ENCODE results near the gene ULK3. TPM values are rescaled to one million over a fixed set of nuclear protein-coding genes. Genes with fewer than 3 reads are reported as not detected.

ULK3 gene
- total and polyA plus RNA-seq, 2 donors (not counting 3 experiments of a cell fraction or from before 2014, with no cell fraction given) = 36.0 to 48.6 TPM

DNA sequence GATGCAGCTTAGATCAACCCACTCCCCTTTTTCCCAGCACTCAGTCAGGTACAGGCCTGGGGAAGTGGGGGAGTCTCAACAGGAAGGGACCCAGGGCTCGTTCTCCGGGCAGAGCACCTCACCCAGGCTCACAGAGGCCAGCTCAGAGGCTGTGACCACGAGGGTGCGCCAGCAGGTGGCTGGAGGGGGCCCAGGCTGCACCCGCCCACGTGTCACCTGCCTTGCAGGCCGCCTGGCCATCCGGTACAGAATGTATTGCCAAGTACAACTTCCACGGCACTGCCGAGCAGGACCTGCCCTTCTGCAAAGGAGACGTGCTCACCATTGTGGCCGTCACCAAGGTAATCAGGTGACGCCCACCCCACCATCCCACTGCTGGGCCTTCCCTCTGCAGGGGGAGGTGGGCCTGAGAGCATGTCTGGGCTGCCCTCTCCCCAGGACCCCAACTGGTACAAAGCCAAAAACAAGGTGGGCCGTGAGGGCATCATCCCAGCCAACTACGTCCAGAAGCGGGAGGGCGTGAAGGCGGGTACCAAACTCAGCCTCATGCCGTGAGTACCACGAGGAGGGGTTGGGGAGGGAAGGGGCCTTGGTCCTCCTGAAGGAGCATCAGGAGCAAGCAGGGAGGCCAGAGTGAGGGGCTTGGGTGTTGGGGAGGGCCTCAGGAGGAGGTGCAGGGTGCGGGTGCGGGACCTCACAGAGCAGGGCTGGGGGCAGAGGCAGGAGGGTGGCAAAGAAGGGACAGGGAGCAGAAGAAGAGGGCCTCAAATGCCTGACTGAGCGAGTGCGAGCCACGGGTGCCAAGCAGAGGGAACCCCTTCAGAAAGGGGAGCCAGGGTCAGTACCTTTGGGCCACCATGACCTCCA lies 44.3 kb downstream of the ULK3 start:
- Histone ChIP-seq H3K27ac (ENCODE audit: insufficient read depth, low read depth, low read length) (no peak overlapping the region), H3K27me3 (ENCODE audit: control insufficient read depth in 2 of 2, insufficient read depth in 2 of 2, low read length in 2 of 2) (no peaks in the 10 kb centered on the region), H3K9ac (replicated peaks; ENCODE audit: extremely low read depth, insufficient read depth, low read length) (no peak overlapping the region), H3K79me2 (ENCODE audit: control insufficient read depth, insufficient read depth, low read length) (peaks cover 27% of the 10 kb centered on the region), H4K20me1 (replicated peaks; ENCODE audit: control insufficient read depth, extremely low read depth, insufficient read depth, low read length) (no peaks in the 10 kb centered on the region), H3K9me3 (replicated peaks; ENCODE audit: control insufficient read depth, insufficient read depth, low read length) (no peaks in the 10 kb centered on the region), H3K36me3 (ENCODE audit: control insufficient read depth in 2 of 2, extremely low read depth in 1 of 2, insufficient read depth in 2 of 2, low read length in 2 of 2) (peaks cover 3 to 33% of the 10 kb centered on the region in 2 experiments), H3K4me1 (ENCODE audit: control insufficient read depth, extremely low read depth, insufficient read depth, low read length) (no peaks in the 10 kb centered on the region), H2AFZ (ENCODE audit: low read depth, low read length) (no peak overlapping the region), H3K4me2 (ENCODE audit: insufficient read depth, low read length) (no peak overlapping the region), H3K4me3 (replicated peaks in 1 of 3; ENCODE audit: insufficient read depth in 1 of 3, low read depth in 1 of 3, low read length in 3 of 3) (no peak overlapping the region), H3K9me1 (replicated peaks; ENCODE audit: control insufficient read depth, extremely low read depth, insufficient read depth, low read length) (no peaks in the 10 kb centered on the region)
- FAIRE-seq (no peak), DNase-seq (ENCODE audit: low read depth, low spot score) (no peak)
- CTCF ChIA-PET = interaction anchor here (0.7 to 6.5 kb wide), 12 partner anchors 10 to 162 kb away, joined by 3 to 69 read pairs (median 4); partner anchors contain the start of genes CSK and CYP1A1
- TSS peak; percentile 1 for BruUV-seq (replicated peaks)
- dilution Hi-C loops (cut with MboI; ENCODE audit: extremely low pct_ligation_motif_present, low sequenced_read_pairs) (no loop called here), intact Hi-C loops (cut with micrococcal nuclease) (no loop called here)
- POLR2A ChIA-PET = no interaction called here
- TF ChIP-seq, protein P1, sequence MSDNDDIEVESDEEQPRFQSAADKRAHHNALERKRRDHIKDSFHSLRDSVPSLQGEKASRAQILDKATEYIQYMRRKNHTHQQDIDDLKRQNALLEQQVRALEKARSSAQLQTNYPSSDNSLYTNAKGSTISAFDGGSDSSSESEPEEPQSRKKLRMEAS (IDR thresholded peaks at IDR 0.05; ENCODE audit: insufficient read depth, insufficient read length) = no peak
- TF ChIP-seq POLR2A (IDR thresholded peaks at IDR 0.05; ENCODE audit: low read depth, low read length) = no peak
- TF ChIP-seq FOS (IDR thresholded peaks at IDR 0.05; ENCODE audit: borderline replicate concordance, insufficient read depth, low read length) = no peak
- no peak for TF ChIP-seq MYC (IDR thresholded peaks at IDR 0.05; ENCODE audit: low read depth, low read length)

DNA sequence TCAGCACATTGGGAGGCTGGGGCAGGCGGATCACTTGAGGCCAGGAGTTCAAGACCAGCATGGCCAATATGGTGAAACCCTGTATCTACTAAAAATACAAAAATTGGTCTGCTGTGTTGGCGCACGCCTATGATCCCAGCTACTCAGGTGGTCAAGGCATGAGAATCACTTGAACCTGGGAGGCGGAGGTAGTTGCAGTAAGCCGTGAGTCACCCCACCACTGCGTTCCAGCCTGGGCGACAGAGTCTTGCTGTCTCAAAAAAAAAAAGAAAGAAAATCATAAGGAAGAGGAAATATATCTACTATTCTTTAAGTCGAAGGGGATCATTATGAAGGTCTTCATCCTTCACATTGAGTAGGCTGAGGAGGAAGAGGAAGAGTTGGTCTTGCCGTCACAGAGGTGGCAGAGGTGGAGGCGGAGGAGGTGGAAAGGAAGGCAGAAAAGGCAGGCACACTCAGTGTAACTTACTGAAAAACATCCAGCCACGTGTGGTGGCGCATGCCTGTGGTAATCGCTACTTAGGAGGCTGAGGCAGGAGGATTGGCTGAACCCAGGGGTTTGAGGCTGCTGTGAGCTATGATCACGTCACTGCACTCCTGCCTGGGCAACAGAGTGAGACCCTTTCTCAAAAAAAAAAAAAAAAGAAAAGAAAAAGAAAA lies 46.9 kb downstream of the ULK3 start:
- H3K4me2 ChIP-seq (ENCODE audit: insufficient read depth, low read length) = no peak overlapping the region
- no peak overlapping the region for H3K4me3 ChIP-seq (replicated peaks in 1 of 3; ENCODE audit: insufficient read depth in 1 of 3, low read depth in 1 of 3, low read length in 3 of 3)
- peaks cover 52% of the 10 kb centered on the region for H3K79me2 ChIP-seq (ENCODE audit: control insufficient read depth, insufficient read depth, low read length)
- TF ChIP-seq JUN (IDR thresholded peaks at IDR 0.05; ENCODE audit: borderline replicate concordance, insufficient read depth, insufficient read length, low read depth) (no peak), FOS (IDR thresholded peaks at IDR 0.05; ENCODE audit: borderline replicate concordance, insufficient read depth, low read length) (no peak), GATA2 (IDR thresholded peaks at IDR 0.05; ENCODE audit: insufficient read depth, insufficient read length, low read depth, low read length) (no peak), MYC (IDR thresholded peaks at IDR 0.05; ENCODE audit: low read depth, low read length) (no peak)
- TF ChIP-seq, protein P1 (IDR thresholded peaks at IDR 0.05; ENCODE audit: insufficient read depth, insufficient read length) = no peak
- BruUV-seq (replicated peaks) = no TSS peak
- no peak overlapping the region for H3K27ac ChIP-seq (ENCODE audit: insufficient read depth, low read depth, low read length)
- no peaks in the 10 kb centered on the region for H3K27me3 ChIP-seq (ENCODE audit: control insufficient read depth in 2 of 2, insufficient read depth in 2 of 2, low read length in 2 of 2)
- H4K20me1 ChIP-seq (replicated peaks; ENCODE audit: control insufficient read depth, extremely low read depth, insufficient read depth, low read length) = no peaks in the 10 kb centered on the region
- no peak overlapping the region for H3K9ac ChIP-seq (replicated peaks; ENCODE audit: extremely low read depth, insufficient read depth, low read length)
- ChIA-PET POLR2A (interaction anchor here (0.6 kb wide), 1 partner anchor 227 kb away, joined by 5 read pairs; no protein-coding TSS in a partner anchor), CTCF (interaction anchor here (2.3 to 6.5 kb wide), 2 partner anchors 24 to 28 kb away, joined by 8 to 69 read pairs; no protein-coding TSS in a partner anchor)
- H3K36me3 ChIP-seq (ENCODE audit: control insufficient read depth in 2 of 2, extremely low read depth in 1 of 2, insufficient read depth in 2 of 2, low read length in 2 of 2) = peaks cover 0 to 12% of the 10 kb centered on the region in 2 experiments
- H3K9me1 ChIP-seq (replicated peaks; ENCODE audit: control insufficient read depth, extremely low read depth, insufficient read depth, low read length) = no peaks in the 10 kb centered on the region
- DNase-seq (ENCODE audit: low read depth, low spot score) = no peak
- no peak for FAIRE-seq
- intact Hi-C loops (cut with micrococcal nuclease) = loop anchor here (1.0 kb wide), 1 partner anchor 13 kb away; no protein-coding TSS in a partner anchor
- H3K4me1 ChIP-seq (ENCODE audit: control insufficient read depth, extremely low read depth, insufficient read depth, low read length) = no peaks in the 10 kb centered on the region
- H3K9me3 ChIP-seq (replicated peaks; ENCODE audit: control insufficient read depth, insufficient read depth, low read length) = no peaks in the 10 kb centered on the region
- H2AFZ ChIP-seq (ENCODE audit: low read depth, low read length) = no peak overlapping the region
- dilution Hi-C loops (cut with MboI; ENCODE audit: extremely low pct_ligation_motif_present, low sequenced_read_pairs) = no loop called here

All from endothelial cell of umbilical vein (primary cell).